GM21717 (cell line): ENCODE measurements around the gene PRPF18.

Experiments
- ATAC-seq: cut with Tn5 transposase; IDR thresholded peaks from one replicate; pipeline ENCODE4 v1.9.1; 2021; ENCODE audit warnings: mild to moderate bottlenecking, moderate library complexity; ENCODE audit not compliant: unreplicated experiment

PRPF18 gene

GRCh38 chr10:13637894-13638293 lies 51.1 kb downstream of the PRPF18 start:
- ATAC-seq = no peak

GRCh38 chr10:13642293-13642692 lies 55.5 kb downstream of the PRPF18 start:
- no peak for ATAC-seq

GRCh38 chr10:13643016-13643415 lies 56.3 kb downstream of the PRPF18 start:
- no peak for ATAC-seq

- ATAC-seq = no peak
These were observed 58.1 kb downstream of the PRPF18 start for GRCh38 chr10:13644866-13645265.

- ATAC-seq = no peak
These were observed 61.7 kb downstream of the PRPF18 start for GRCh38 chr10:13648425-13648824.

GRCh38 chr10:13649844-13650520 lies 63.2 kb downstream of the PRPF18 start:
- no peak for ATAC-seq

GRCh38 chr10:13650961-13651360 lies 64.2 kb downstream of the PRPF18 start:
- ATAC-seq = no peak

GRCh38 chr10:13651969-13652720 lies 65.4 kb downstream of the PRPF18 start:
- no peak for ATAC-seq

- ATAC-seq = no peak
These were observed 66.1 kb downstream of the PRPF18 start for GRCh38 chr10:13652860-13653259.

- no peak for ATAC-seq
These were observed 67.5 kb downstream of the PRPF18 start for GRCh38 chr10:13654118-13654830.

GRCh38 chr10:13654846-13655245 lies 68.1 kb downstream of the PRPF18 start:
- ATAC-seq = no peak

- no peak for ATAC-seq
These were observed 69.8 kb downstream of the PRPF18 start for GRCh38 chr10:13656337-13657100.

GRCh38 chr10:13657101-13657680 lies 70.4 kb downstream of the PRPF18 start:
- ATAC-seq = no peak

- no peak for ATAC-seq
These were observed 71.5 kb downstream of the PRPF18 start for GRCh38 chr10:13658264-13658663.

- no peak for ATAC-seq
These were observed 72.3 kb downstream of the PRPF18 start for GRCh38 chr10:13658871-13659685.

- ATAC-seq = peak; percentile 55
These were observed 73.3 kb downstream of the PRPF18 start for GRCh38 chr10:13659887-13660550.

- no peak for ATAC-seq
These were observed 73.8 kb downstream of the PRPF18 start for GRCh38 chr10:13660551-13660920.

GRCh38 chr10:13661256-13661655 lies 74.5 kb downstream of the PRPF18 start:
- no peak for ATAC-seq

- ATAC-seq = no peak
These were observed 78.9 kb downstream of the PRPF18 start for GRCh38 chr10:13665516-13666262.
